Measurements from ENCODE around the gene ZMYND11. TPM values are rescaled to one million over a fixed set of nuclear protein-coding genes. Genes with fewer than 3 reads are reported as not detected.

The ZMYND11 gene
- total RNA-seq, 3 donors from 2014 or later (not counting 1 experiment from before 2014, with no cell fraction given) = 50.6 to 63.9 (median 52.6) TPM

GRCh38 chr10:194281-194680 lies 59.0 kb downstream of the ZMYND11 start:
- Histone ChIP-seq H3K36me3 (ENCODE audit: control insufficient read depth, insufficient read depth, low read length) (no peaks in the 10 kb centered on the region), H3K4me1 (ENCODE audit: control insufficient read depth, insufficient read depth, low read length) (no peaks in the 10 kb centered on the region), H3K27me3 (ENCODE audit: control insufficient read depth, insufficient read depth, low read length) (no peaks in the 10 kb centered on the region), H3K27ac (ENCODE audit: low read length) (no peak overlapping the region), H3K4me3 (ENCODE audit: low read length) (no peak overlapping the region), H3K9me3 (ENCODE audit: control insufficient read depth, insufficient read depth, low read length) (no peaks in the 10 kb centered on the region)
- Mint-ChIP-seq H3K27me3 (ENCODE audit: low read depth in 2 of 2) (no peaks in the 10 kb centered on the region), H3K27ac (peak overlapping the region in 1 of 2 donors; percentile 12), H3K4me1 (peaks cover 32 to 36% of the 10 kb centered on the region in 2 donors), H3K36me3 (no peaks in the 10 kb centered on the region), H3K9me3 (no peaks in the 10 kb centered on the region), H3K4me3 (no peak overlapping the region)
- DNase-seq (no peak), ATAC-seq (no peak)
- WGBS (ENCODE audit: insufficient coverage) = 97% methylated on average over 4 of the region's 5 CpGs
- TF ChIP-seq, protein P1, sequence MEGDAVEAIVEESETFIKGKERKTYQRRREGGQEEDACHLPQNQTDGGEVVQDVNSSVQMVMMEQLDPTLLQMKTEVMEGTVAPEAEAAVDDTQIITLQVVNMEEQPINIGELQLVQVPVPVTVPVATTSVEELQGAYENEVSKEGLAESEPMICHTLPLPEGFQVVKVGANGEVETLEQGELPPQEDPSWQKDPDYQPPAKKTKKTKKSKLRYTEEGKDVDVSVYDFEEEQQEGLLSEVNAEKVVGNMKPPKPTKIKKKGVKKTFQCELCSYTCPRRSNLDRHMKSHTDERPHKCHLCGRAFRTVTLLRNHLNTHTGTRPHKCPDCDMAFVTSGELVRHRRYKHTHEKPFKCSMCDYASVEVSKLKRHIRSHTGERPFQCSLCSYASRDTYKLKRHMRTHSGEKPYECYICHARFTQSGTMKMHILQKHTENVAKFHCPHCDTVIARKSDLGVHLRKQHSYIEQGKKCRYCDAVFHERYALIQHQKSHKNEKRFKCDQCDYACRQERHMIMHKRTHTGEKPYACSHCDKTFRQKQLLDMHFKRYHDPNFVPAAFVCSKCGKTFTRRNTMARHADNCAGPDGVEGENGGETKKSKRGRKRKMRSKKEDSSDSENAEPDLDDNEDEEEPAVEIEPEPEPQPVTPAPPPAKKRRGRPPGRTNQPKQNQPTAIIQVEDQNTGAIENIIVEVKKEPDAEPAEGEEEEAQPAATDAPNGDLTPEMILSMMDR (IDR thresholded peaks at IDR 0.05) = no peak
- intact Hi-C loops (cut with micrococcal nuclease) = no loop called here

- H3K27me3 Mint-ChIP-seq (ENCODE audit: low read depth in 2 of 2) = no peaks in the 10 kb centered on the region
- Histone ChIP-seq H3K27ac (ENCODE audit: low read length) (no peak overlapping the region), H3K27me3 (ENCODE audit: control insufficient read depth, insufficient read depth, low read length) (no peaks in the 10 kb centered on the region), H3K9me3 (ENCODE audit: control insufficient read depth, insufficient read depth, low read length) (no peaks in the 10 kb centered on the region), H3K4me1 (ENCODE audit: control insufficient read depth, insufficient read depth, low read length) (no peaks in the 10 kb centered on the region), H3K4me3 (ENCODE audit: low read length) (no peak overlapping the region), H3K36me3 (ENCODE audit: control insufficient read depth, insufficient read depth, low read length) (no peaks in the 10 kb centered on the region)
- intact Hi-C loops (cut with micrococcal nuclease) = no loop called here
- H3K36me3 Mint-ChIP-seq = no peaks in the 10 kb centered on the region
- WGBS (ENCODE audit: insufficient coverage) = no CpG with 5 or more reads among the region's 1 CpG
- ATAC-seq (no peak), DNase-seq (no peak)
- no peak overlapping the region for H3K4me3 Mint-ChIP-seq
- peak overlapping the region in 1 of 2 donors; percentile 23 for H3K27ac Mint-ChIP-seq
- peaks cover 27 to 36% of the 10 kb centered on the region in 2 donors for H3K4me1 Mint-ChIP-seq
- TF ChIP-seq, protein P1 (IDR thresholded peaks at IDR 0.05) = no peak
- no peaks in the 10 kb centered on the region for H3K9me3 Mint-ChIP-seq
Observed at GRCh38 chr10:200405-200804, 65.2 kb downstream of the ZMYND11 start.

DNA sequence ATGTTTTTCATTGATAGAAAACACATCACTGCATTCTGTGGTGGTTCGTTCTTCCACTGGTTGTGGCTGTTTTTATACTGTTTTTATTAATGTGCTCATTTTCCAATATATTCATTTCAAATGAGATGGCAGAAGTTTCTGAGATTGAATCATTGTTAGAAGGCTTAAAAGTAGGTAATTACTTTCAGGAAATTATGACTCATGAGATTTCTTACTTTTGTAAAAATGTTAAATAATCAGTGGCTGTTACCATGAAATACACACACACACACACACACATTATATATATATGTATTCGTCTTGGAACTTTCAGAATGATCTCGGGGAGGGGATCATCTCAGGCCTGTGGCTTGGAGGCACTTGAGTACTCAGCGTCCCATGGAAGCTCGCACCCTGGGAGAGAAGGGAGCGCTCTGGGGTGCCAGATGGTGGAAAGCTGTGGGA lies 66.1 kb downstream of the ZMYND11 start:
- ATAC-seq (no peak), DNase-seq (no peak)
- peak overlapping the region in 1 of 2 donors; percentile 8 for H3K27ac Mint-ChIP-seq
- H3K4me3 ChIP-seq (ENCODE audit: low read length) = no peak overlapping the region
- 89% methylated on average over 5 of the region's 6 CpGs for WGBS (ENCODE audit: insufficient coverage)
- no peaks in the 10 kb centered on the region for H3K36me3 ChIP-seq (ENCODE audit: control insufficient read depth, insufficient read depth, low read length)
- H3K4me1 Mint-ChIP-seq = peaks cover 28 to 38% of the 10 kb centered on the region in 2 donors
- TF ChIP-seq, protein P1 (IDR thresholded peaks at IDR 0.05) = no peak
- intact Hi-C loops (cut with micrococcal nuclease) = no loop called here
- H3K9me3 ChIP-seq (ENCODE audit: control insufficient read depth, insufficient read depth, low read length) = no peaks in the 10 kb centered on the region
- H3K27me3 Mint-ChIP-seq (ENCODE audit: low read depth in 2 of 2) = no peaks in the 10 kb centered on the region
- H3K9me3 Mint-ChIP-seq = no peaks in the 10 kb centered on the region
- no peaks in the 10 kb centered on the region for H3K36me3 Mint-ChIP-seq
- no peaks in the 10 kb centered on the region for H3K4me1 ChIP-seq (ENCODE audit: control insufficient read depth, insufficient read depth, low read length)
- no peaks in the 10 kb centered on the region for H3K27me3 ChIP-seq (ENCODE audit: control insufficient read depth, insufficient read depth, low read length)
- no peak overlapping the region for H3K27ac ChIP-seq (ENCODE audit: low read length)
- no peak overlapping the region for H3K4me3 Mint-ChIP-seq

- Histone ChIP-seq H3K27me3 (ENCODE audit: control insufficient read depth, insufficient read depth, low read length) (no peaks in the 10 kb centered on the region), H3K4me1 (ENCODE audit: control insufficient read depth, insufficient read depth, low read length) (no peaks in the 10 kb centered on the region), H3K36me3 (ENCODE audit: control insufficient read depth, insufficient read depth, low read length) (peaks cover 13% of the 10 kb centered on the region), H3K9me3 (ENCODE audit: control insufficient read depth, insufficient read depth, low read length) (no peaks in the 10 kb centered on the region), H3K27ac (ENCODE audit: low read length) (no peak overlapping the region), H3K4me3 (ENCODE audit: low read length) (no peak overlapping the region)
- TF ChIP-seq, protein P1 (IDR thresholded peaks at IDR 0.05) = no peak
- no peaks in the 10 kb centered on the region for H3K27me3 Mint-ChIP-seq (ENCODE audit: low read depth in 2 of 2)
- no peaks in the 10 kb centered on the region for H3K36me3 Mint-ChIP-seq
- H3K27ac Mint-ChIP-seq = no peak overlapping the region
- H3K4me3 Mint-ChIP-seq = no peak overlapping the region
- H3K4me1 Mint-ChIP-seq = peaks cover 17 to 19% of the 10 kb centered on the region in 2 donors
- ATAC-seq (no peak), DNase-seq (no peak)
- WGBS (ENCODE audit: insufficient coverage) = 96% methylated on average over 4 of the region's 4 CpGs
- intact Hi-C loops (cut with micrococcal nuclease) = no loop called here
- no peaks in the 10 kb centered on the region for H3K9me3 Mint-ChIP-seq
Observed at GRCh38 chr10:208616-209015, 73.4 kb downstream of the ZMYND11 start.
